Mucosa of gallbladder (tissue), 1 donor: Measurements from ENCODE around the gene CTDSP1. TPM values are rescaled to one million over a fixed set of nuclear protein-coding genes. Genes with fewer than 3 reads are reported as not detected.

Experiments
- DNase-seq: peaks from one replicate; pipeline ENCODE4 v3.0.0-alpha.2; 2020; ENCODE audit warnings: low spot score
- total RNA-seq: library from RNA; stranded (reverse); gene quantifications from one replicate; pipeline ENCODE4 v1.2.1, GENCODE V29; 2021
- donor health status: DM: no; HTN: no; CAD: no.

Gene CTDSP1
- total RNA-seq, 1 donor from 2014 or later, result 184 TPM

GRCh38 chr2:218398437-218399390, 954 bp upstream of the CTDSP1 start:
- DNase-seq, result peak; percentile 75

GRCh38 chr2:218400167-218400929, 680 bp downstream of the CTDSP1 start:
- DNase-seq, result no peak

GRCh38 chr2:218400930-218401881, 1.5 kb downstream of the CTDSP1 start:
- no peak for DNase-seq

GRCh38 chr2:218401890-218402289, 2.2 kb downstream of the CTDSP1 start:
- no peak for DNase-seq

GRCh38 chr2:218402491-218402901, 2.8 kb downstream of the CTDSP1 start:
- DNase-seq, result no peak

GRCh38 chr2:218402911-218403411, 3.3 kb downstream of the CTDSP1 start:
- DNase-seq, result no peak

GRCh38 chr2:218403810-218404209, 4.1 kb downstream of the CTDSP1 start:
- no peak for DNase-seq

- no peak for DNase-seq
Observed at GRCh38 chr2:218404351-218405085, 4.8 kb downstream of the CTDSP1 start.

- no peak for DNase-seq
Observed at GRCh38 chr2:218405086-218405745, 5.5 kb downstream of the CTDSP1 start.

- DNase-seq, result no peak
Observed at GRCh38 chr2:218405746-218406208, 6.1 kb downstream of the CTDSP1 start.

GRCh38 chr2:218406209-218406948, 6.7 kb downstream of the CTDSP1 start:
- DNase-seq, result peak; percentile 96

GRCh38 chr2:218406949-218407618, 7.4 kb downstream of the CTDSP1 start:
- peak; percentile 74 for DNase-seq

GRCh38 chr2:218407717-218408116, 8.0 kb downstream of the CTDSP1 start:
- no peak for DNase-seq

- no peak for DNase-seq
Observed at GRCh38 chr2:218418321-218418716, 18.7 kb downstream of the CTDSP1 start.

- DNase-seq, result peak; percentile 90
Observed at GRCh38 chr2:218418717-218419458, 19.2 kb downstream of the CTDSP1 start, which contains the start of gene VIL1. VIL1 (plus strand) TSS chr2:218419123; CDS start chr2:218423779, 4,656 bp downstream.

GRCh38 chr2:218419630-218420216, 20.1 kb downstream of the CTDSP1 start:
- no peak for DNase-seq

GRCh38 chr2:218421027-218421426, 21.4 kb downstream of the CTDSP1 start:
- DNase-seq, result no peak
